ENCODE results near the gene BASP1.

The BASP1 gene

DNA sequence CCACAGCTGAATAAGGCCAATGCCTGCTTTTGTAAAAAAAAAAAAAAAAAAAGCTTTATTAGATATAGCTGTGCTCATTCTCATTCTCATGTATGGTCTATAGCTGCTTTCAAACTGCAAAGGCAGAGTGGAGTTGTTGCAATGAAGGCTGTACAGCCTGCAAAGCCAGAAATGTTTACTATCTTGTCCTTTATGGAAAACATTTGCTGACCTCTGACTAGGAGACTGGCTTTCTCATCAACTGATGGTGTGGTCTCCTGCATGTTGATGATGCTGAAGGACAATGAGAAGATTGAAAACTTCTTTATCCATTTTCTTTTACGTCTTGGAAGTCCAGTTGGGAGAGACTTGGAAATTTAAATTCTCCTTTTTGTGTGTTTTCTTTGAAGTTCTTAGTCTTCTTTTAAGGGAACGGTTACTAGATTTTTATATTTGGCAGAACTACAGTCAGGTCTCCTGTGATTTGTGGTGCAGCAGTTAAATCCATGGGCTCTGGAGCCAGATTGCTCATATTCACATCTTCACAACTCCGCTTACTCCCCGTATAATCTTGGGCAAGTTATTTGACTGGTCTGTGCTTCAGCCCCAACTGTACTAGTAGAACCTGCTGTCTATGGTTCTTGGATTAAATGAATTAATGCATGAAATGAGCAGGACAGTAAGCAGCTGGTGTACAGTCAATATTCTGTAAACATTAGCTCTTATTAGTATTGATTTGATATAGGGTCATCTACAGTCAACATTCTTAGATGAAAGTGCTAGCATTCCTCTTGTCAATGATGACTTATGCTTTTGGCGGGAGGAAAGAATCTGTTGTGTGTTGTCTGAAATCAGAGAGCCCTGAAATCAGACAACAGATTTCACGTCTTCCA is 39.7 kb upstream of the BASP1 start:
- peak in 1 of 2 donors; percentile 41 for DNase-seq
- Histone ChIP-seq H3K4me3 (ENCODE audit: low read depth, low read length) (no peak overlapping the region), H3K18ac (ENCODE audit: low read length) (no peak overlapping the region), H4K91ac (ENCODE audit: low read depth, low read length) (no peak overlapping the region), H3K4me1 (ENCODE audit: control insufficient read depth in 1 of 2, insufficient read depth in 2 of 2, low read length in 2 of 2) (peaks cover 9 to 18% of the 10 kb centered on the region in 2 experiments), H2AFZ (ENCODE audit: insufficient read depth, low read length, poor library complexity) (no peak overlapping the region), H3K4me2 (ENCODE audit: low read length) (no peak overlapping the region), H3K14ac (ENCODE audit: low read length) (no peak overlapping the region), H3K9me3 (ENCODE audit: insufficient read depth, low read depth, low read length) (no peaks in the 10 kb centered on the region), H3K27ac (ENCODE audit: low read depth, low read length) (no peak overlapping the region), H3K4ac (ENCODE audit: low read depth, low read length) (no peak overlapping the region), H4K12ac (ENCODE audit: low read depth, low read length) (no peak overlapping the region), H2BK12ac (ENCODE audit: low read length) (no peak overlapping the region), H3K27me3 (ENCODE audit: insufficient read depth, low read length) (no peaks in the 10 kb centered on the region), H3K79me2 (ENCODE audit: control insufficient read depth, insufficient read depth, low read length, poor library complexity) (no peaks in the 10 kb centered on the region), H2AK5ac (ENCODE audit: low read length) (no peak overlapping the region), H2BK5ac (ENCODE audit: low read depth, low read length, poor library complexity) (no peak overlapping the region), H2BK120ac (ENCODE audit: insufficient read depth, low read length, poor library complexity) (no peak overlapping the region), H3K23ac (ENCODE audit: low read length) (no peak overlapping the region), H4K8ac (ENCODE audit: low read depth, low read length) (no peak overlapping the region), H3K79me1 (ENCODE audit: low read length) (peaks cover 11% of the 10 kb centered on the region), H3K9ac (ENCODE audit: low read length) (no peak overlapping the region), H3K36me3 (ENCODE audit: control insufficient read depth in 1 of 2, insufficient read depth in 2 of 2, low read length in 2 of 2) (no peaks in the 10 kb centered on the region)
- no CpG with 5 or more reads among the region's 6 CpGs for WGBS (ENCODE audit: extremely low coverage, insufficient coverage, insufficient read length)

DNA sequence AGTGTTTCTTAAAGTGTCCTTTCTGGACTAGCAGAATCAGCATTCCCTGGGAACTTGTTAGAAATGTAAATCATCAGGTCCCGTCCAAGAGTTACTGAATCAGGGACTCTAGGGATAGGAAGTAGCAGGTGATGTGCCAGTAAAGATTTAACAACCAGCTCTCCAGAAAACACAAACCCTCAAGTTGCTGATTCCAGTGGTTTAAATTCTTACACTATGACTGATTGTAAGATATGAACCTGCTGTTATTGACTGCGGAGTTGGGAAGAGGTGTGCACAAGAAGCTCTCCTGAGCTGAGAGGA is 39.1 kb upstream of the BASP1 start:
- WGBS (ENCODE audit: extremely low coverage, insufficient coverage, insufficient read length) = no CpG with 5 or more reads among the region's 2 CpGs
- no peaks in the 10 kb centered on the region for H3K79me2 ChIP-seq (ENCODE audit: control insufficient read depth, insufficient read depth, low read length, poor library complexity)
- H3K9ac ChIP-seq (ENCODE audit: low read length) = no peak overlapping the region
- peaks cover 9 to 18% of the 10 kb centered on the region in 2 experiments for H3K4me1 ChIP-seq (ENCODE audit: control insufficient read depth in 1 of 2, insufficient read depth in 2 of 2, low read length in 2 of 2)
- DNase-seq = peak in 1 of 2 donors; percentile 47
- H3K36me3 ChIP-seq (ENCODE audit: control insufficient read depth in 1 of 2, insufficient read depth in 2 of 2, low read length in 2 of 2) = no peaks in the 10 kb centered on the region
- no peak overlapping the region for H2BK120ac ChIP-seq (ENCODE audit: insufficient read depth, low read length, poor library complexity)
- no peak overlapping the region for H3K14ac ChIP-seq (ENCODE audit: low read length)
- no peak overlapping the region for H3K27ac ChIP-seq (ENCODE audit: low read depth, low read length)
- no peaks in the 10 kb centered on the region for H3K9me3 ChIP-seq (ENCODE audit: insufficient read depth, low read depth, low read length)
- peaks cover 11% of the 10 kb centered on the region for H3K79me1 ChIP-seq (ENCODE audit: low read length)
- no peaks in the 10 kb centered on the region for H3K27me3 ChIP-seq (ENCODE audit: insufficient read depth, low read length)
- H3K4me3 ChIP-seq (ENCODE audit: low read depth, low read length) = no peak overlapping the region
- H4K8ac ChIP-seq (ENCODE audit: low read depth, low read length) = no peak overlapping the region
- H3K4me2 ChIP-seq (ENCODE audit: low read length) = no peak overlapping the region
- H4K91ac ChIP-seq (ENCODE audit: low read depth, low read length) = no peak overlapping the region
- peak overlapping the region; percentile 43 for H2BK12ac ChIP-seq (ENCODE audit: low read length)
- no peak overlapping the region for H2AFZ ChIP-seq (ENCODE audit: insufficient read depth, low read length, poor library complexity)
- H2BK5ac ChIP-seq (ENCODE audit: low read depth, low read length, poor library complexity) = peak overlapping the region; percentile 46
- no peak overlapping the region for H3K23ac ChIP-seq (ENCODE audit: low read length)
- no peak overlapping the region for H2AK5ac ChIP-seq (ENCODE audit: low read length)
- H3K18ac ChIP-seq (ENCODE audit: low read length) = no peak overlapping the region
- no peak overlapping the region for H4K12ac ChIP-seq (ENCODE audit: low read depth, low read length)
- no peak overlapping the region for H3K4ac ChIP-seq (ENCODE audit: low read depth, low read length)

DNA sequence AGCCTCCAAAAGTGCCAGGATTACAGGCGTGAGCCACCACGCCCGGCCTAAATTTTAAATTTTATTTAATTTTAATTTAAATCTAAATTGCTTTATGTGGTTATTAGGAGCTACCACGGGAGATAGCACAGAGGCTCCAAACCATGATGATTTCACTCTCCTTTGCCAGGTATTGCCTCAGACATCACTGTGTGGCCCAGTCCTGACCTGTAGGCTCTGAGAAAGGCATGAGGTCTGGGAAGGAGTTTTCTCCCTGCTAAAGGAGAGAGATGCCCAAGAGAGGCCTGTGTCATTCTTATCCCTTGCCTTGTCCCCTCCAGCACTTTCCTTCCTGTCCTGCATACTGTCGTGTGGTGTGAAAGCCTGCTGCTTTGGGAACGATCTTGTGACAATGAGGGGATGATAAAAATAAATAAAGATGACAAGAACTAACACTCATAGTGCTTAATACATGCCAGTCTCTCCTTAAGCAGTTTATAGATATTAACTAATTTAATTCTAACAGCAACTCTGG is 37.0 kb upstream of the BASP1 start:
- no peak overlapping the region for H3K9ac ChIP-seq (ENCODE audit: low read length)
- DNase-seq = peak in 1 of 2 donors; percentile 41
- H4K8ac ChIP-seq (ENCODE audit: low read depth, low read length) = no peak overlapping the region
- no peak overlapping the region for H4K12ac ChIP-seq (ENCODE audit: low read depth, low read length)
- H4K91ac ChIP-seq (ENCODE audit: low read depth, low read length) = peak overlapping the region; percentile 45
- H3K27me3 ChIP-seq (ENCODE audit: insufficient read depth, low read length) = no peaks in the 10 kb centered on the region
- peaks cover 9 to 18% of the 10 kb centered on the region in 2 experiments for H3K4me1 ChIP-seq (ENCODE audit: control insufficient read depth in 1 of 2, insufficient read depth in 2 of 2, low read length in 2 of 2)
- peaks cover 11% of the 10 kb centered on the region for H3K79me1 ChIP-seq (ENCODE audit: low read length)
- H2AK5ac ChIP-seq (ENCODE audit: low read length) = no peak overlapping the region
- peak overlapping the region; percentile 33 for H2BK12ac ChIP-seq (ENCODE audit: low read length)
- H3K4ac ChIP-seq (ENCODE audit: low read depth, low read length) = no peak overlapping the region
- WGBS (ENCODE audit: extremely low coverage, insufficient coverage, insufficient read length) = no CpG with 5 or more reads among the region's 6 CpGs
- no peak overlapping the region for H3K23ac ChIP-seq (ENCODE audit: low read length)
- H3K79me2 ChIP-seq (ENCODE audit: control insufficient read depth, insufficient read depth, low read length, poor library complexity) = no peaks in the 10 kb centered on the region
- no peak overlapping the region for H3K4me3 ChIP-seq (ENCODE audit: low read depth, low read length)
- H3K9me3 ChIP-seq (ENCODE audit: insufficient read depth, low read depth, low read length) = no peaks in the 10 kb centered on the region
- no peak overlapping the region for H3K4me2 ChIP-seq (ENCODE audit: low read length)
- peak overlapping the region; percentile 82 for H3K27ac ChIP-seq (ENCODE audit: low read depth, low read length)
- no peak overlapping the region for H2BK5ac ChIP-seq (ENCODE audit: low read depth, low read length, poor library complexity)
- H3K18ac ChIP-seq (ENCODE audit: low read length) = peak overlapping the region; percentile 7
- H2BK120ac ChIP-seq (ENCODE audit: insufficient read depth, low read length, poor library complexity) = peak overlapping the region; percentile 29
- H2AFZ ChIP-seq (ENCODE audit: insufficient read depth, low read length, poor library complexity) = no peak overlapping the region
- peak overlapping the region; percentile 24 for H3K14ac ChIP-seq (ENCODE audit: low read length)
- no peaks in the 10 kb centered on the region for H3K36me3 ChIP-seq (ENCODE audit: control insufficient read depth in 1 of 2, insufficient read depth in 2 of 2, low read length in 2 of 2)

DNA sequence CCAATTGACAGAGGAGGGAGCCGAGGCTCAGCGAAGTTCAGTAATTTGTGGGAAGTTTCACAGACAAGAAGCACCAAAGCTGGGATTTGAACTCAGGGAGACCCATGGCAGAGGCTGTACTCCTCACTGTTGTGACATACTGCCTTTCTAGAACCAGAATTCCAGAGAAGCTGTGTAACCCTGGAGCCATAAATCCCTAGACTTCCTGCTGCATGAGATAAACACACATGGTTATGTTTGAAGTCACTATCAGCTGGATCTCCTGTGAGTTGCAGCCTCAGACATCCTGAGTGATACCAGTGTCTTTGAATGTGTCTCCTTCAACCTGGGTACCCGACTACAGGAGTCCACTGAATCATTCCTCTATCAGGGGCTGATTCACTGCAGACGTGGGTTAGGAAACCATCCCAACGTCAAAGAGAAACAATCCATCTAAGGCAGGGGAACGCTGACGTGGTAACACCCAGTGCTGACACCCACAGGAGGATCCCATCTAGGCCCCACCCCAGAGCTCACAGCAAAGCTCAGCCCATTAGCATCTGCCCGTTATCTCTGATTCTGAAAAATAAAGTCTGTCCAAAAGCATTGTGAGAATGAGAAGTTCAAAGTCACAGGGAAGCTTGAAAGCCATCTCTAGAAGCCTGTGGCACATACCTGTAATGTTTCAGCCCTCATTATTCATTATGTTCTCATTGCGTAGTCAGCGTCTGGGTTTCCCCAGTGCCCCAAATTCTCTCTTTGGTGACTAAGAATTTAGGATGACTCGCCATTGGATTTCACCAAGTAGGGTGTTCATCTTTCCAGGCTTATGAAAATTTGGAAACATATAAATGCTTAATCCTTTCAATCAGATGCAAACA is 36.3 kb upstream of the BASP1 start:
- Histone ChIP-seq H3K18ac (ENCODE audit: low read length) (no peak overlapping the region), H2AFZ (ENCODE audit: insufficient read depth, low read length, poor library complexity) (no peak overlapping the region), H3K36me3 (ENCODE audit: control insufficient read depth in 1 of 2, insufficient read depth in 2 of 2, low read length in 2 of 2) (no peaks in the 10 kb centered on the region), H2BK120ac (ENCODE audit: insufficient read depth, low read length, poor library complexity) (no peak overlapping the region), H3K4me2 (ENCODE audit: low read length) (no peak overlapping the region), H4K12ac (ENCODE audit: low read depth, low read length) (no peak overlapping the region), H4K8ac (ENCODE audit: low read depth, low read length) (no peak overlapping the region), H2BK12ac (ENCODE audit: low read length) (no peak overlapping the region), H3K4me3 (ENCODE audit: low read depth, low read length) (no peak overlapping the region), H2AK5ac (ENCODE audit: low read length) (no peak overlapping the region), H3K4ac (ENCODE audit: low read depth, low read length) (no peak overlapping the region), H3K27ac (ENCODE audit: low read depth, low read length) (peak overlapping the region; percentile 82), H3K23ac (ENCODE audit: low read length) (no peak overlapping the region), H3K79me1 (ENCODE audit: low read length) (peaks cover 11% of the 10 kb centered on the region), H2BK5ac (ENCODE audit: low read depth, low read length, poor library complexity) (no peak overlapping the region), H3K4me1 (ENCODE audit: control insufficient read depth in 1 of 2, insufficient read depth in 2 of 2, low read length in 2 of 2) (peaks cover 9 to 18% of the 10 kb centered on the region in 2 experiments), H4K91ac (ENCODE audit: low read depth, low read length) (peak overlapping the region; percentile 83), H3K14ac (ENCODE audit: low read length) (no peak overlapping the region), H3K79me2 (ENCODE audit: control insufficient read depth, insufficient read depth, low read length, poor library complexity) (no peaks in the 10 kb centered on the region), H3K9ac (ENCODE audit: low read length) (no peak overlapping the region), H3K9me3 (ENCODE audit: insufficient read depth, low read depth, low read length) (no peaks in the 10 kb centered on the region), H3K27me3 (ENCODE audit: insufficient read depth, low read length) (no peaks in the 10 kb centered on the region)
- WGBS (ENCODE audit: extremely low coverage, insufficient coverage, insufficient read length) = no CpG with 5 or more reads among the region's 11 CpGs
- peak; percentile 96 to 98 for DNase-seq
